Sigmoid colon (tissue), 7 donors: ENCODE results near the gene EMILIN1. TPM values are rescaled to one million over a fixed set of nuclear protein-coding genes. Genes with fewer than 3 reads are reported as not detected.
A peak's percentile ranks its signal among the peaks of the same experiment; 100 is the strongest.

Source experiments
- DNase-seq: peaks from one replicate; pipeline ENCODE4 v3.0.0-alpha.2; 2019
- H3K27ac ChIP-seq, 4 donors: fragments of 200-600 bp; sonication (generic); one replicate each; pipeline ENCODE4 v1.5.1; 2016 to 2019; ENCODE audit warnings: mild to moderate bottlenecking in 1 of 4
- H3K27me3 ChIP-seq, 3 donors: fragments of 200-600 bp; sonication (generic); one replicate each; pipeline ENCODE4 v1.5.1; 2019; ENCODE audit warnings: mild to moderate bottlenecking in 1 of 3
- H3K36me3 ChIP-seq, 4 donors: fragments of 200-600 bp; sonication (generic); one replicate each; pipeline ENCODE4 v1.5.1; 2016 to 2019
- H3K4me1 ChIP-seq, 4 donors: fragments of 200-600 bp; sonication (generic); one replicate each; pipeline ENCODE4 v1.5.1; 2017 to 2019
- H3K4me3 ChIP-seq, 4 donors: fragments of 200-600 bp; sonication (generic); one replicate each; pipeline ENCODE4 v1.5.1; 2017 to 2019; ENCODE audit warnings: mild to moderate bottlenecking in 2 of 4, moderate library complexity in 1 of 4
- H3K9me3 ChIP-seq, 4 donors: fragments of 200-600 bp in 3 of 4; sonication (generic) in 3 of 4; one replicate each; pipeline versions ENCODE4 v1.5.1 to v1.6.1; 2013 to 2019
- CTCF ChIP-seq, 4 experiments: fragments of 450-650 bp in 3 of 4; fragments of 200-600 bp in 1 of 4; IDR thresholded peaks; one replicate each; pipeline ENCODE4 v1.5.1; 2016 to 2019; ENCODE audit warnings: antibody characterized with exemption in 4 of 4, mild to moderate bottlenecking in 3 of 4, moderate library complexity in 2 of 4
- EP300 ChIP-seq, 4 donors: sonication (generic); formaldehyde crosslinking; IDR thresholded peaks; one replicate each; pipeline ENCODE4 v1.6.1; 2017; ENCODE audit warnings: antibody characterized with exemption in 4 of 4
- POLR2A ChIP-seq, 2 donors: fragments of 450-650 bp; IDR thresholded peaks; one replicate each; pipeline ENCODE4 v1.6.1; 2016; ENCODE audit warnings: antibody characterized with exemption in 2 of 2, mild to moderate bottlenecking in 2 of 2, moderate library complexity in 2 of 2
- POLR2AphosphoS5 ChIP-seq, 4 donors: sonication (generic); formaldehyde crosslinking; IDR thresholded peaks; one replicate each; pipeline ENCODE4 v1.6.1; 2017; ENCODE audit warnings: antibody characterized with exemption in 4 of 4
- WGBS, 2 donors: extraction: QIAGEN DNeasy Blood & Tissue Kit; methylation state at CpG; one replicate each; pipeline ENCODE4 v1.1.7; 2013; 5-methylcytosine and 5-hydroxymethylcytosine counted together
- intact Hi-C: fragments of 100-400 bp; cut with DNase I; formaldehyde crosslinking; loops from one replicate; pipeline ENCODE4 v1.15.1; 2023
- polyA plus RNA-seq, 3 donors: library from polyadenylated mRNA; stranded (reverse); fragments of 200-250 nt; gene quantifications; one replicate each; pipeline ENCODE4 v1.2.3, GENCODE V29; 2013
- total RNA-seq, 4 donors: library from RNA; depleted of rRNA; stranded (reverse); fragments of >200 nt; gene quantifications; one replicate each; pipeline ENCODE4 v1.1.0, GENCODE V29; 2016
- donor health status: healthy with polysubstance abuse.
- donor health status: Bipolar disorder and iron deficiency.
- donor health status: healthy.

Gene EMILIN1
- total and polyA plus RNA-seq, 7 donors, result 4.8 to 350 (median 156) TPM

GRCh38 chr2:27069436-27069835, 9.0 kb upstream of the EMILIN1 start:
- Histone ChIP-seq H3K27me3 (no peaks in the 10 kb centered on the region), H3K4me3 (no peak overlapping the region), H3K36me3 (peaks cover 0 to 37% (median 5%) of the 10 kb centered on the region in 4 donors), H3K9me3 (no peaks in the 10 kb centered on the region), H3K4me1 (peaks cover 0 to 54% (median 50%) of the 10 kb centered on the region in 4 donors), H3K27ac (peak overlapping the region in 3 of 4 donors; percentile 94 to 98 (median 97))
- intact Hi-C loops, result no loop called here
- WGBS, 2 donors, result 95 to 96% methylated on average over 6 of the region's 6 CpGs
- DNase-seq, result peak; percentile 48
- TF ChIP-seq EP300 (IDR thresholded peaks at IDR 0.05) (no peak), POLR2AphosphoS5 (IDR thresholded peaks at IDR 0.05) (no peak), POLR2A (IDR thresholded peaks at IDR 0.05) (no peak), CTCF (IDR thresholded peaks at IDR 0.05) (no peak)

GRCh38 chr2:27069961-27070618, 8.3 kb upstream of the EMILIN1 start:
- H3K36me3 ChIP-seq, result peaks cover 0 to 32% (median 5%) of the 10 kb centered on the region in 4 donors
- TF ChIP-seq POLR2A (IDR thresholded peaks at IDR 0.05) (no peak), EP300 (IDR thresholded peaks at IDR 0.05) (no peak), CTCF (IDR thresholded peaks at IDR 0.05) (no peak), POLR2AphosphoS5 (IDR thresholded peaks at IDR 0.05) (no peak)
- DNase-seq, result peak; percentile 50
- H3K9me3 ChIP-seq, result no peaks in the 10 kb centered on the region
- WGBS, 2 donors, result 86 to 89% methylated on average over 8 of the region's 8 CpGs
- peak overlapping the region in 3 of 4 donors; percentile 70 to 91 (median 77) for H3K4me3 ChIP-seq
- intact Hi-C loops, result no loop called here
- no peaks in the 10 kb centered on the region for H3K27me3 ChIP-seq
- H3K27ac ChIP-seq, result peak overlapping the region in 3 of 4 donors; percentile 94 to 98 (median 97)
- H3K4me1 ChIP-seq, result peaks cover 0 to 60% (median 57%) of the 10 kb centered on the region in 4 donors

GRCh38 chr2:27070653-27071276, 7.7 kb upstream of the EMILIN1 start:
- H3K9me3 ChIP-seq, result no peaks in the 10 kb centered on the region
- H3K36me3 ChIP-seq, result peaks cover 0 to 30% (median 5%) of the 10 kb centered on the region in 4 donors
- TF ChIP-seq EP300 (IDR thresholded peaks at IDR 0.05), result no peak
- no peak for TF ChIP-seq POLR2A (IDR thresholded peaks at IDR 0.05)
- TF ChIP-seq CTCF (IDR thresholded peaks at IDR 0.05), result no peak
- TF ChIP-seq POLR2AphosphoS5 (IDR thresholded peaks at IDR 0.05), result no peak
- peaks cover 0 to 67% (median 64%) of the 10 kb centered on the region in 4 donors for H3K4me1 ChIP-seq
- intact Hi-C loops, result loop anchor here (1.0 kb wide), 1 partner anchor 19 kb away; the partner anchor contains the start of gene AGBL5
- peak overlapping the region; percentile 70 to 94 (median 84) for H3K4me3 ChIP-seq
- DNase-seq, result no peak
- WGBS, 2 donors, result 4% methylated on average over 11 of the region's 11 CpGs
- peak overlapping the region; percentile 94 to 98 (median 97) for H3K27ac ChIP-seq
- H3K27me3 ChIP-seq, result no peaks in the 10 kb centered on the region

GRCh38 chr2:27071277-27071989, 7.0 kb upstream of the EMILIN1 start, which contains the start of gene OST4:
TSS of gene OST4 (minus strand) at chr2:27071654.
- peak within 1 kb of the TSS; percentile 94 to 98 (median 97) for H3K27ac ChIP-seq
- intact Hi-C loops, result loop anchor here (1.0 kb wide), 1 partner anchor 20 kb away; the partner anchor contains the start of gene AGBL5
- peak within 1 kb of the TSS; percentile 70 to 94 (median 84) for H3K4me3 ChIP-seq
- DNase-seq, result peak; percentile 97
- no peaks in the 10 kb centered on the region for H3K27me3 ChIP-seq
- H3K36me3 ChIP-seq, result peaks cover 0 to 30% (median 5%) of the 10 kb centered on the region in 4 donors
- 0% methylated on average over 86 of the region's 86 CpGs for WGBS, 2 donors
- H3K9me3 ChIP-seq, result no peaks in the 10 kb centered on the region
- peaks cover 0 to 74% (median 68%) of the 10 kb centered on the region in 4 donors for H3K4me1 ChIP-seq
- TF ChIP-seq EP300 (IDR thresholded peaks at IDR 0.05) (no peak), CTCF (IDR thresholded peaks at IDR 0.05) (no peak), POLR2A (IDR thresholded peaks at IDR 0.05) (peak; percentile 63 to 76), POLR2AphosphoS5 (IDR thresholded peaks at IDR 0.05) (peak; percentile 86 to 95 (median 93))
